HEK293 (cell line): ENCODE measurements around the gene LSM3.

Experiments used
- CTCF ChIA-PET: fragments of 350-600 bp; formaldehyde crosslinking; extraction: SDS; loops from one replicate; lab custom pipeline; 2021; ENCODE audit warnings: antibody characterized with exemption; lab: Yijun Ruan, JAX
- POLR2A ChIA-PET: fragments of 300-600 bp; formaldehyde crosslinking; extraction: SDS; loops from one replicate; lab custom pipeline; 2020; ENCODE audit warnings: antibody characterized with exemption, inconsistent platforms; lab: Yijun Ruan, JAX
- H3K27ac ChIP-seq: fragments of 200-500 bp; sonication (Bioruptor generic); 2 replicates; pipeline ENCODE4 v1.5.1; 2014; ENCODE audit warnings: low read depth, low read length, control low read depth, inconsistent platforms; ENCODE audit errors: extremely low read depth
- H3K36me3 ChIP-seq, 2 experiments: fragments of 200-500 bp in 1 of 2; sonication (Bioruptor generic) in 1 of 2; 1 replicate in 1 of 2; 2 replicates in 1 of 2; pipeline ENCODE4 v1.5.1; 2014 to 2017; ENCODE audit warnings: inconsistent platforms in 2 of 2, low read length in 2 of 2; ENCODE audit not compliant: control insufficient read depth in 2 of 2, insufficient read depth in 1 of 2
- H3K4me1 ChIP-seq: fragments of 200-500 bp; sonication (Bioruptor generic); 2 replicates; pipeline ENCODE4 v1.5.1; 2014; ENCODE audit warnings: mild to moderate bottlenecking, low read length, inconsistent platforms; ENCODE audit not compliant: control insufficient read depth, insufficient read depth
- H3K4me3 ChIP-seq: 2 replicates; pipeline ENCODE4 v1.5.1; 2011; ENCODE audit warnings: low read depth, mild to moderate bottlenecking, control low read depth, low read length, moderate library complexity
- H3K9me3 ChIP-seq: fragments of 200-500 bp; sonication (Bioruptor generic); 2 replicates; pipeline ENCODE4 v1.5.1; 2014; ENCODE audit warnings: low read depth, low read length, inconsistent platforms; ENCODE audit not compliant: control insufficient read depth, insufficient read depth
- GLI2 ChIP-seq: fragments of 450-650 bp; formaldehyde crosslinking; IDR thresholded peaks from 2 replicates; pipeline ENCODE4; 2017; ENCODE audit warnings: missing biosample characterization, missing genetic modification characterization, low read depth, borderline replicate concordance
- MYNN ChIP-seq: fragments of 450-650 bp; formaldehyde crosslinking; IDR thresholded peaks from 2 replicates; pipeline ENCODE4 v1.5.1; 2016; ENCODE audit warnings: missing biosample characterization, missing genetic modification characterization, borderline replicate concordance
- SCRT1 ChIP-seq: fragments of 450-650 bp; formaldehyde crosslinking; IDR thresholded peaks from 2 replicates; pipeline ENCODE4 v1.5.1; 2016; ENCODE audit warnings: missing biosample characterization, missing genetic modification characterization, borderline replicate concordance
- SCRT2 ChIP-seq: fragments of 450-650 bp; formaldehyde crosslinking; IDR thresholded peaks from 2 replicates; pipeline ENCODE4 v1.5.1; 2016; ENCODE audit warnings: missing biosample characterization, missing genetic modification characterization
- ZBTB49 ChIP-seq: fragments of 450-650 bp; formaldehyde crosslinking; IDR thresholded peaks from 2 replicates; pipeline ENCODE4 v1.5.1; 2016; ENCODE audit warnings: missing biosample characterization, missing genetic modification characterization, low read depth
- ZNF155 ChIP-seq: fragments of 450-650 bp; formaldehyde crosslinking; IDR thresholded peaks from 2 replicates; pipeline ENCODE4 v1.5.1; 2016; ENCODE audit warnings: missing biosample characterization, missing genetic modification characterization
- ZNF174 ChIP-seq: fragments of 450-650 bp; formaldehyde crosslinking; IDR thresholded peaks from 2 replicates; pipeline ENCODE4 v1.5.0; 2017; ENCODE audit warnings: missing biosample characterization, mild to moderate bottlenecking, missing genetic modification characterization
- ZNF18 ChIP-seq: fragments of 450-650 bp; formaldehyde crosslinking; IDR thresholded peaks from 2 replicates; pipeline ENCODE4 v1.5.1; 2016; ENCODE audit warnings: missing biosample characterization, missing genetic modification characterization
- ZNF223 ChIP-seq: fragments of 450-650 bp; formaldehyde crosslinking; IDR thresholded peaks from 2 replicates; pipeline ENCODE4 v1.5.1; 2016; ENCODE audit warnings: missing biosample characterization, missing genetic modification characterization
- ZNF280C ChIP-seq: fragments of 450-650 bp; formaldehyde crosslinking; IDR thresholded peaks from 2 replicates; pipeline ENCODE4 v1.5.1; 2016; ENCODE audit warnings: missing biosample characterization, missing genetic modification characterization
- ZNF350 ChIP-seq: fragments of 450-650 bp; formaldehyde crosslinking; IDR thresholded peaks from 2 replicates; pipeline ENCODE4 v1.5.0; 2017; ENCODE audit warnings: missing biosample characterization, mild to moderate bottlenecking, missing genetic modification characterization
- ZNF404 ChIP-seq: fragments of 450-650 bp; formaldehyde crosslinking; IDR thresholded peaks from 2 replicates; pipeline ENCODE4 v1.5.1; 2017; ENCODE audit warnings: missing biosample characterization, missing genetic modification characterization
- ZNF518A ChIP-seq: fragments of 450-650 bp; formaldehyde crosslinking; conservative IDR thresholded peaks from 2 replicates; pipeline ENCODE4 v1.5.1; 2016; ENCODE audit warnings: low read depth, missing biosample characterization, missing genetic modification characterization
- ZNF549 ChIP-seq: fragments of 450-650 bp; IDR thresholded peaks from 2 replicates; pipeline ENCODE4 v1.5.1; 2018; ENCODE audit warnings: missing biosample characterization, missing genetic modification characterization, mild to moderate bottlenecking, inconsistent platforms, moderate library complexity
- ZNF629 ChIP-seq: fragments of 450-650 bp; formaldehyde crosslinking; IDR thresholded peaks from 2 replicates; pipeline ENCODE4 v1.5.1; 2017; ENCODE audit warnings: missing biosample characterization, missing genetic modification characterization
- ZNF660 ChIP-seq: fragments of 450-650 bp; IDR thresholded peaks from 2 replicates; pipeline ENCODE4 v1.5.1; 2018; ENCODE audit warnings: missing biosample characterization, mild to moderate bottlenecking, missing genetic modification characterization
- ZNF670 ChIP-seq: fragments of 450-650 bp; formaldehyde crosslinking; IDR thresholded peaks from 2 replicates; pipeline ENCODE4 v1.5.1; 2016; ENCODE audit warnings: missing biosample characterization, missing genetic modification characterization, low read depth
- ZNF677 ChIP-seq: fragments of 450-650 bp; IDR thresholded peaks from 2 replicates; pipeline ENCODE4 v1.5.0; 2018; ENCODE audit warnings: missing biosample characterization, mild to moderate bottlenecking, missing genetic modification characterization, moderate library complexity
- ZNF747 ChIP-seq: fragments of 450-650 bp; formaldehyde crosslinking; IDR thresholded peaks from 2 replicates; pipeline ENCODE4 v1.5.1; 2016; ENCODE audit warnings: missing biosample characterization, missing genetic modification characterization

The LSM3 gene

GRCh38 chr3:14179795-14180194 is 1.2 kb downstream of the LSM3 start (continued):
- TF ChIP-seq ZNF660 (tag by site-specific recombination), result no peak
- no peak for TF ChIP-seq ZNF174 (tag by site-specific recombination)
- TF ChIP-seq, all 188 proteins: peak for 2

GRCh38 chr3:14181253-14181652 is 2.6 kb downstream of the LSM3 start:
- peaks cover 31 to 51% of the 10 kb centered on the region in 2 experiments for H3K36me3 ChIP-seq
- no peak overlapping the region for H3K27ac ChIP-seq
- ChIA-PET POLR2A (no interaction called here), CTCF (interaction anchor here (2.1 kb wide), 1 partner anchor 23 kb away, joined by 11 read pairs; no protein-coding TSS in a partner anchor)
- TF ChIP-seq ZNF518A (no peak), ZBTB49 (tag by site-specific recombination) (no peak), ZNF350 (tag by site-specific recombination) (no peak), ZNF223 (tag by site-specific recombination) (no peak), ZNF155 (no peak), ZNF404 (tag by site-specific recombination) (no peak), ZNF677 (tag by site-specific recombination) (no peak), SCRT1 (tag by site-specific recombination) (no peak)
- H3K4me3 ChIP-seq, result no peak overlapping the region
- H3K4me1 ChIP-seq, result peaks cover 4% of the 10 kb centered on the region; the same call in 1 of the 2 replicates
- no peaks in the 10 kb centered on the region for H3K9me3 ChIP-seq

- Histone ChIP-seq H3K9me3 (no peaks in the 10 kb centered on the region), H3K27ac (no peak overlapping the region), H3K4me3 (no peak overlapping the region), H3K4me1 (peaks cover 4% of the 10 kb centered on the region; the same call in 1 of the 2 replicates), H3K36me3 (peaks cover 38 to 68% of the 10 kb centered on the region in 2 experiments)
- TF ChIP-seq ZNF280C (tag by site-specific recombination), result no peak
- TF ChIP-seq MYNN (tag by site-specific recombination), result peak; percentile 94
- no peak for TF ChIP-seq GLI2 (tag by site-specific recombination)
- no peak for TF ChIP-seq ZNF18 (tag by site-specific recombination)
- peak; percentile 75 for TF ChIP-seq SCRT2
- no peak for TF ChIP-seq ZNF549
- peak; percentile 63 for TF ChIP-seq SCRT1 (tag by site-specific recombination)
- TF ChIP-seq ZNF670 (tag by site-specific recombination), result no peak
- no peak for TF ChIP-seq ZNF629 (tag by site-specific recombination)
- no peak for TF ChIP-seq ZNF747
- ChIA-PET CTCF (interaction anchor here (1.0 to 1.3 kb wide), 2 partner anchors 19 to 21 kb away, joined by 3 to 4 read pairs; no protein-coding TSS in a partner anchor), POLR2A (no interaction called here)
Observed at GRCh38 chr3:14183015-14183577, 4.5 kb downstream of the LSM3 start.
